ENCODE measurements around the gene SF1.

SF1 gene

GRCh38 chr11:64769283-64769682 is 9.1 kb downstream of the SF1 start:
- Mint-ChIP-seq H3K4me3 (no peak overlapping the region), H3K36me3 (ENCODE audit: low read depth) (peaks cover 91% of the 10 kb centered on the region), H3K27ac (no peak overlapping the region), H3K27me3 (ENCODE audit: low read depth, poor library complexity) (no peaks in the 10 kb centered on the region), H3K4me1 (peaks cover 74% of the 10 kb centered on the region), H3K9me3 (no peaks in the 10 kb centered on the region)
- no peak for TF ChIP-seq CTCF (IDR thresholded peaks at IDR 0.05)
- no peak for DNase-seq

GRCh38 chr11:64768300-64768694 is 10.0 kb downstream of the SF1 start:
- peaks cover 74% of the 10 kb centered on the region for H3K4me1 Mint-ChIP-seq
- H3K9me3 Mint-ChIP-seq, result no peaks in the 10 kb centered on the region
- H3K36me3 Mint-ChIP-seq (ENCODE audit: low read depth), result peaks cover 84% of the 10 kb centered on the region
- H3K27me3 Mint-ChIP-seq (ENCODE audit: low read depth, poor library complexity), result no peaks in the 10 kb centered on the region
- TF ChIP-seq CTCF (IDR thresholded peaks at IDR 0.05), result no peak
- no peak for DNase-seq
- H3K4me3 Mint-ChIP-seq, result no peak overlapping the region
- peak overlapping the region; percentile 90 for H3K27ac Mint-ChIP-seq

- peak; percentile 70 for TF ChIP-seq CTCF (IDR thresholded peaks at IDR 0.05)
- Mint-ChIP-seq H3K27me3 (ENCODE audit: low read depth, poor library complexity) (no peaks in the 10 kb centered on the region), H3K27ac (peak overlapping the region; percentile 48), H3K36me3 (ENCODE audit: low read depth) (peaks cover 79% of the 10 kb centered on the region), H3K4me1 (peaks cover 78% of the 10 kb centered on the region), H3K9me3 (no peaks in the 10 kb centered on the region), H3K4me3 (no peak overlapping the region)
- DNase-seq, result peak; percentile 85
Measured at GRCh38 chr11:64767344-64768299, 10.7 kb downstream of the SF1 start.

DNA sequence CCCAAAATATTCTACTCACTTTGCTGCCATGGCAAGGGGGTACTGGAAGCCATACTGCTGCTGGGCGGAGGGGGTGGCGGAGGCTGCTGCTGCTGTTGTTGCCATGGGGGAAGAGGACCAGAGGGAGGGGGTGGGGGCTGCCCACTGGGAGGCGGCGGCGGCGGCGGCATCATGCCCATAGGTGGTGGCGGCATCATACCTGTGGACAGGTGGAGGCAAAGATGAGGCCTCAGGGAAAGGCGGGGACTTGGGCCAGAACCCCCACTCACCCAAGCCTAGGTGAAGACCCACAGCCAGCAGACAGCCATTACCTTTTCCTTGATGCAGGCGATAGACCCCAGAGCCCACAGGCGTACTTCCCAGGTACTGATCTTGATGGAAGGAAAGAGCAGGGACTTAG is 11.5 kb downstream of the SF1 start:
- Mint-ChIP-seq H3K27me3 (ENCODE audit: low read depth, poor library complexity) (no peaks in the 10 kb centered on the region), H3K4me3 (no peak overlapping the region), H3K9me3 (no peaks in the 10 kb centered on the region), H3K27ac (no peak overlapping the region), H3K4me1 (peaks cover 80% of the 10 kb centered on the region), H3K36me3 (ENCODE audit: low read depth) (peaks cover 78% of the 10 kb centered on the region)
- no peak for DNase-seq
- no peak for TF ChIP-seq CTCF (IDR thresholded peaks at IDR 0.05)

DNA sequence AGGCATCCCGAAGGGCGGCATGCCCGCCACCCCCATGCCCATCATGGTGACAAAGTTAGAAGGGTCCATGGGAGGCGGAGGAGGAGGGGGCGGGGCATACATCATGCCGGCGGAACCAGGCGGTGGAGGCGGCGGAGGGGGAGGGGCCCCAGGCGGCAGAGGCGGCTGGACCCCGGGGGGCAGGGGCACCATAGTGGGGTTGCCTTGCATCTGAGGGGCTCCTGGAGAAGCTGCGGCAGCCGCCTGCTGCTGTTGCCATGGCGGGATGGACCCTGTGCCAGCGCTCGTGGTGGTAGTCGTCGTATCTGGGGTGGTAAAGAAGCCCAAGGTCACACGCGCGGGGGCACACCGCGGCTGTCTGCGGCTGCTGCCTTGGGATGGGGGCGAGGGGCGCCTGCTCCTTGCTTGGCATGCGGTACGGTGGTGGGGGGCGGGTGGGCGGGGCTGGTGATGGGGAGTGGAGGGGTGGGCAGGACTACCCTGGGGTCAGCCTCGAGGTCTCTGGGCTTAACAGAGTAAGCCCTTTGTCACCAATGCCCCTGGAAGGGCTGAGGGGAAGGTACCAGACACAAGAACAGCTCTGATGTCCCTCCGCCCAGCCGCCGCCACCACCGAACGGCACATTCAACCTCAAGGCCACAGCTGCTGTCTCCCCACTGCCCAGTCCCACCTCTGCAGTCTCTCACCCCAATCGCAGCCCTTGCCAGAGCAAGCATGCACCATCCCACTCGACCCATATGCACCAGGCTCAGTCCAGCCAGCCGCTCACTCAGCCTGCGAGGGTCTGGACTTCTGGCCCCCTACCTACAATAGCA is 12.3 kb downstream of the SF1 start:
- Mint-ChIP-seq H3K9me3 (no peaks in the 10 kb centered on the region), H3K27ac (no peak overlapping the region), H3K4me3 (peak overlapping the region; percentile 47), H3K27me3 (ENCODE audit: low read depth, poor library complexity) (peaks cover 3% of the 10 kb centered on the region), H3K36me3 (ENCODE audit: low read depth) (peaks cover 70% of the 10 kb centered on the region), H3K4me1 (peaks cover 87% of the 10 kb centered on the region)
- TF ChIP-seq CTCF (IDR thresholded peaks at IDR 0.05), result no peak
- DNase-seq, result no peak
